Stimulated activated CD4-positive, alpha-beta T cell treated with anti-CD3 and anti-CD28 coated beads, Interleukin-12 subunit alpha, Interleukin-12 subunit beta, amount 100 ng/mL, for 24 hours (primary cell): ENCODE results near the gene TBR1.

Experiments used
- DNase-seq, 2 experiments: peaks; one replicate each; pipeline ENCODE4 v3.0.0-alpha.2; 2020; ENCODE audit warnings: low read depth in 2 of 2

Gene TBR1

DNA sequence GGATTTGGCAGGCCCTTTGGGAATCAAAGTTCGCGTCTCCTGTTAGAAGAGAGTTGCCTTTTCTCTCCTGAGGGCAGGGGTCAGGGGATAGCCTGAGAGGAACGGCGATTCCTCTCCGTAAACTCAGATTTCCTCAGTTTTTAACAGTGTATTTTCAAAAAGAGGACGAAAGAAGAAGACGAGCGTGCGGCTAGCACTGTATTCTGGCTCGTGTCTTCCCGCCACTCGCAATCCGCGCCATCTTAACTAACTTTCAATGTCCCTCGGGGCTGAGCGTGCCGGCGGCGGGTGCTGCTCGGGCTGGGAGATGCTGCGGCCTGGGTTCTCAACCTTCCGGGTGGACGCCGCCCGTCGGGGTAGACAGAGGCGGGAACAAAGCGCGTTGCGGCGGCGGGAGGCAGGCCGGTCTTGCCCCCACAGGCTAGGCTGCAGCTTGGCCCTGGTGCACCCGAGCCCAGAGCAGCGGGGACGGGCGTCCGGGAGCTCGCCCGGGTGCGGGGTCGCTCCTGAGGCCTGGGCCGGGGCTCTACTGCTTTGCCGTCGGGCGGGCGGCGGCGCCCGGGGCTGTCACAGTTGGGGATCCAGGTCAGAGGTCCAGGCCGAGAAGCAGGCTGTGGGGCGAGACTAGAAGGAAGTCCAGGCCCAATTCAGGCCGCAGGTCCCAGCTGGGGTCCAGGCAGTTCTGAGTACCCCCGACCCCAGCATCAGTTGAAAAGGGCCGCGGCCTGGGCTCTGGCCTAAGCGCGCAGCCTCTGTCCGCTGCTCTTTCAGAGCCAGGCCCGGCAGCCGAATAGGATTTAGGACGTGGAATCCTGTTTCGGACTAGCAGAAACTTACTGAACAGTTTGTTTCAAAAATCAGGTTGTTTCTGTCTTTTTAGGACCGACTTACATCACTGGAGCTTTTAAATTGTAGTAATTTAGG, 11.8 kb downstream of the TBR1 start:
- no peak for DNase-seq

DNA sequence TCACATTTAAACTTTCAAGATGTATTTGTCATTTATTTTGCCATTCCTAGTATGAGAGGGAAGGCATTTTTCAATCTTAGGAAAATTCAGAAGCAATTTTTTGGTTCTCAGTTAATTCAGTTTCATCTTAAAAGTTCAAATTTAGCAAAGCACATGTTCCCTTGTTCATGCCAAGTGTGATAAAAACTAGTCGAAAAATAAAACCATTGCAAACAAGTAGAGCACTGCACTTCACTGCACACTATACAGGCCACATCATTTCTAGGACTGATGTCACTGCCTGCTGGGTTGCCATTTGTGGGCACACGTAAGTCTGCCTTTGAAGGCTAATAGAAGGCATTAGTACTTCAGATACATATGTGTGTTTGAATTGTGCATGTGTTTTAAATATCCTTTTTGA, 14.3 kb downstream of the TBR1 start:
- DNase-seq: no peak

- DNase-seq: no peak
Measured at GRCh38 chr2:161432107-161432506, 16.0 kb downstream of the TBR1 start.

DNA sequence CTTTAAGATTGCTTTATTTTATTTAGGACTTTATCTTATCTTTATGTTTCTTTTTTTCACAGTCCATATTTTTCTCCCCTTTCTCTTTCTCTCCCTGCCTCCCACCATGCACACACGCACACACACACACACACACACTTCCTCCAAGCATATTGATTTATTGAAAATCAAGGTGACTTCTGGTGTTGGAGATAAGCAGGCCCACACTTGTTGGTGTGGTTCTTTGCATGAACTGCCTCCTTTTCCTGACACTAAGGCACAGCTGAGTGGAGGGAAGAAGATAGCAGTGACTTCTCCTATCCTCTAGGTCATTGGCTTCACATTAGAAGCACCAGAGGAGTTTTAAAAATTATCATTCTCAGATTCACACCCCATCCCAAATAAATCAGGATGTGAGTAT, 18.0 kb downstream of the TBR1 start:
- no peak for DNase-seq

GRCh38 chr2:161436411-161436810, 20.3 kb downstream of the TBR1 start:
- no peak for DNase-seq

- DNase-seq: no peak
Measured at GRCh38 chr2:161438598-161438997, 22.5 kb downstream of the TBR1 start.

GRCh38 chr2:161445097-161445496, 29.0 kb downstream of the TBR1 start:
- DNase-seq: no peak

DNA sequence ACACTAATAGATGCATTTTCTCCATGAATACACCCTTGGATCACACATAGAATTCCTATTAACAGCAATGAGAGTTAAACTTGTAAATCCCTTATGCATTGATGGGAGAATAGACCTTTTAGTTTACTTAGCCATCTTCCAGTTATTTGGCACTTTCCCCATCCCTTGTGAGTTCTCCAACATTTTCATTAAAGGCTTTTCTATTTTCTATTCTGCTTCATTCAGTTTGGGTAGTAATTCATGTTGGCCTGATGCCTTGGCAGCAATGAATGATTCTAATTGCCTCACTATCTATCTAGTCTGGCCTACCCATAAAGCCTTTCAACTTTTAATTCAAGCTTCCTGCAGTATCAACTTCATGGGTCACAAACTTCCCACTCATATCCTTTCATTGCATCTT, 32.3 kb downstream of the TBR1 start:
- DNase-seq: no peak

DNA sequence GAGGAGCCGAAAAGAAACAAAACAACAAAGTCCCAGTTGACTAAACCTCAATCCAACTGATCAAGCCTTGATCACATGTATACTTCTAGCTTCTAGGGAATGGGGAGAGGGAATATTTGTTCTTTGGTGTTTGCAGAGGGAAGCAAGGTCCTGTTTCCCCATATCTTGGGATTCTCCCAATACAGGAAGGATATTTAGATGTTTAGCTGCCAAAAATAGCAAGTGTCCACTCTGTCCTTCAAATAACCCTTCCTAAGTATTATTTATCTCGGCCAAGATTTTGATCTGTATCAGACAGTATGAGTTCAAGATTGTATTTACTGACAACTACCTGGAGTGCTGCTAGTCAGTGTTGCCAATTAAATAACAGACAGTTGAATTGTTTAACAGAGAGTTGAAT, 55.5 kb downstream of the TBR1 start:
- no peak for DNase-seq

- DNase-seq: no peak
Measured at GRCh38 chr2:161474920-161475319, 58.8 kb downstream of the TBR1 start.
